ENCODE data around the gene PRELID2.

PRELID2 gene

GRCh38 chr5:145792840-145793239 is 42.3 kb downstream of the PRELID2 start:
- no peak for DNase-seq

- DNase-seq = no peak
These were observed 43.3 kb downstream of the PRELID2 start for GRCh38 chr5:145791866-145792265.

- no peak for DNase-seq
These were observed 47.1 kb downstream of the PRELID2 start for GRCh38 chr5:145787996-145788395.

GRCh38 chr5:145787507-145787906 is 47.6 kb downstream of the PRELID2 start:
- DNase-seq = no peak

- no peak for DNase-seq
These were observed 48.1 kb downstream of the PRELID2 start for GRCh38 chr5:145787001-145787400.

- no peak for DNase-seq
These were observed 54.2 kb downstream of the PRELID2 start for GRCh38 chr5:145780982-145781381.

GRCh38 chr5:145778144-145778900 is 56.8 kb downstream of the PRELID2 start:
- no peak for DNase-seq

- DNase-seq = no peak
These were observed 57.6 kb downstream of the PRELID2 start for GRCh38 chr5:145777445-145778063.

- no peak for DNase-seq
These were observed 58.3 kb downstream of the PRELID2 start for GRCh38 chr5:145776886-145777285.

GRCh38 chr5:145775893-145776444 is 59.2 kb downstream of the PRELID2 start:
- DNase-seq = no peak

GRCh38 chr5:145775411-145775810 is 59.7 kb downstream of the PRELID2 start:
- DNase-seq = no peak

- DNase-seq = no peak
These were observed 60.7 kb downstream of the PRELID2 start for GRCh38 chr5:145774442-145774841.

GRCh38 chr5:145772466-145772865 is 62.7 kb downstream of the PRELID2 start:
- DNase-seq = no peak

GRCh38 chr5:145768863-145769262 is 66.3 kb downstream of the PRELID2 start:
- no peak for DNase-seq

GRCh38 chr5:145764325-145764724 is 70.8 kb downstream of the PRELID2 start:
- no peak for DNase-seq

GRCh38 chr5:145762833-145763232 is 72.3 kb downstream of the PRELID2 start:
- DNase-seq = no peak

- no peak for DNase-seq
These were observed 73.9 kb downstream of the PRELID2 start for GRCh38 chr5:145761254-145761653.

GRCh38 chr5:145760660-145761059 is 74.5 kb downstream of the PRELID2 start:
- DNase-seq = no peak

- no peak for DNase-seq
These were observed 82.2 kb downstream of the PRELID2 start for GRCh38 chr5:145752947-145753346.

GRCh38 chr5:145752534-145752933 is 82.6 kb downstream of the PRELID2 start:
- DNase-seq = no peak

GRCh38 chr5:145750199-145750598 is 84.9 kb downstream of the PRELID2 start:
- no peak for DNase-seq

- DNase-seq = no peak
These were observed 91.6 kb downstream of the PRELID2 start for GRCh38 chr5:145743396-145744061.

GRCh38 chr5:145739843-145740242 is 95.3 kb downstream of the PRELID2 start:
- no peak for DNase-seq

- no peak for DNase-seq
These were observed 96.9 kb downstream of the PRELID2 start for GRCh38 chr5:145738227-145738626.
